Chondrocyte (in vitro differentiated cells): Measurements from ENCODE around the gene TBX21. TPM values are rescaled to one million over a fixed set of nuclear protein-coding genes. Genes with fewer than 3 reads are reported as not detected.

Source experiments
- DNase-seq: peaks from one replicate; pipeline ENCODE4 v3.0.0; 2021; ENCODE audit warnings: mixed read lengths, low spot score
- H3K27ac Mint-ChIP-seq: one replicate; pipeline ENCODE4 v1.8.0; 2021; ENCODE audit warnings: mild to moderate bottlenecking, moderate library complexity, mixed read lengths; ENCODE audit not compliant: unreplicated experiment
- H3K27me3 Mint-ChIP-seq: 2 replicates; pipeline ENCODE4 v1.8.0; 2021; ENCODE audit warnings: low read depth, mixed read lengths
- H3K36me3 Mint-ChIP-seq: 2 replicates; pipeline ENCODE4 v1.8.0; 2021; ENCODE audit warnings: low read depth, mixed read lengths
- H3K4me1 Mint-ChIP-seq: 2 replicates; pipeline ENCODE4 v1.8.0; 2021; ENCODE audit warnings: low read depth, mild to moderate bottlenecking, mixed read lengths
- H3K4me3 Mint-ChIP-seq: one replicate; pipeline ENCODE4 v1.8.0; 2021; ENCODE audit warnings: mild to moderate bottlenecking, moderate library complexity, mixed read lengths; ENCODE audit not compliant: unreplicated experiment
- H3K9me3 Mint-ChIP-seq: 2 replicates; pipeline ENCODE4 v1.8.0; 2021; ENCODE audit warnings: low read depth, mixed read lengths
- total RNA-seq: library from RNA; stranded (reverse); gene quantifications from 3 replicates; pipeline ENCODE4 v1.2.1, GENCODE V29; 2021
- TF ChIP-seq, protein P1 (sequence below): fragments of 200-600 bp; sonication (generic); IDR thresholded peaks from 2 replicates; pipeline ENCODE4 v1.5.0; 2021; ENCODE audit warnings: antibody characterized with exemption, mild to moderate bottlenecking, moderate library complexity

Gene TBX21
- total RNA-seq, 1 donor from 2014 or later, result not detected

DNA sequence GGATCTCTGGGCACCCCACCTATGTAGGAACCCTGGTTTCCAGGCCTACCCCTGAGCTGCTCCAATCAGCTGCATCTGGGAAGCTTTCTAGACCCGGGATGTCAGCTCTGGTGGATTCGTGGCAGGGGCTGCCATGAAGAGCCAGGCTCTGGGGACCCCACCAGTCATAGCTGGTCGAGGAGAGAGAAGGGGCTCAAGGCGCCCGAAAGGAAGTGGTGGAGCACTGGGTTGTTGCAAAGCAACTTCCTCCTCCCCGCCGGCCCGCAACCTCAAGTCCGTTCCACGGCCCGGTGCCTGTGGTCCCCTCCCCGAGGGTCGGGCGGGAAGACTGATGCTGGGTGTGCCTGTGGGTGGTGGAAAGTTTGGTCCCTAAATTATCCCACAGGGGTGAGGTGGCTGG lies 28.9 kb upstream of the TBX21 start:
- Mint-ChIP-seq H3K4me3 (no peak overlapping the region), H3K27ac (no peak overlapping the region), H3K27me3 (no peaks in the 10 kb centered on the region), H3K9me3 (no peaks in the 10 kb centered on the region), H3K36me3 (peaks cover 14% of the 10 kb centered on the region), H3K4me1 (peaks cover 8% of the 10 kb centered on the region)
- TF ChIP-seq, protein P1, sequence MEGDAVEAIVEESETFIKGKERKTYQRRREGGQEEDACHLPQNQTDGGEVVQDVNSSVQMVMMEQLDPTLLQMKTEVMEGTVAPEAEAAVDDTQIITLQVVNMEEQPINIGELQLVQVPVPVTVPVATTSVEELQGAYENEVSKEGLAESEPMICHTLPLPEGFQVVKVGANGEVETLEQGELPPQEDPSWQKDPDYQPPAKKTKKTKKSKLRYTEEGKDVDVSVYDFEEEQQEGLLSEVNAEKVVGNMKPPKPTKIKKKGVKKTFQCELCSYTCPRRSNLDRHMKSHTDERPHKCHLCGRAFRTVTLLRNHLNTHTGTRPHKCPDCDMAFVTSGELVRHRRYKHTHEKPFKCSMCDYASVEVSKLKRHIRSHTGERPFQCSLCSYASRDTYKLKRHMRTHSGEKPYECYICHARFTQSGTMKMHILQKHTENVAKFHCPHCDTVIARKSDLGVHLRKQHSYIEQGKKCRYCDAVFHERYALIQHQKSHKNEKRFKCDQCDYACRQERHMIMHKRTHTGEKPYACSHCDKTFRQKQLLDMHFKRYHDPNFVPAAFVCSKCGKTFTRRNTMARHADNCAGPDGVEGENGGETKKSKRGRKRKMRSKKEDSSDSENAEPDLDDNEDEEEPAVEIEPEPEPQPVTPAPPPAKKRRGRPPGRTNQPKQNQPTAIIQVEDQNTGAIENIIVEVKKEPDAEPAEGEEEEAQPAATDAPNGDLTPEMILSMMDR, result no peak
- DNase-seq, result peak; percentile 86

DNA sequence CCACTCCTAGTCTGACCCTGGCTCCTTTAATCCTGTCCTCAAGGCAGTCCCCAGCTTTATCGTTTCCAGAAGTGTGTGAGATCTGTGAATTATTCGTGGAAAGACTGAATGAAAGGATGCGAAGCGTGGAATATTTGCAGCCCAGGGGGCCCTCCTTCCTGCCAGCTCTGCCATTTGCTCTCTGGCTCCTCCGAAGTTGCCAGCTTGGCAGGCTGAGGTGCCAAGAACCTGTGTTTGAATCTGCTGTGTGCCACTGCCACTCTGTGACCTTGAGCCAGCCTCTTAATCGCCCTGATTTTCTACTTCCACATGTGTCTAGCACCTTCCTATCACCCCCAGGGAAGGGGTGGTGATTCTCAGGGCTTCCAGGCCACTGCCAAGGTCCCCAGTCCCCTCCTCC lies 28.3 kb upstream of the TBX21 start:
- TF ChIP-seq, protein P1, result no peak
- Mint-ChIP-seq H3K9me3 (no peaks in the 10 kb centered on the region), H3K4me1 (peaks cover 8% of the 10 kb centered on the region), H3K36me3 (peaks cover 13% of the 10 kb centered on the region), H3K4me3 (no peak overlapping the region), H3K27ac (no peak overlapping the region), H3K27me3 (no peaks in the 10 kb centered on the region)
- peak; percentile 43 for DNase-seq

GRCh38 chr17:47705536-47706530 lies 27.2 kb upstream of the TBX21 start:
- Mint-ChIP-seq H3K4me1 (peaks cover 8% of the 10 kb centered on the region), H3K27ac (no peak overlapping the region), H3K27me3 (no peaks in the 10 kb centered on the region), H3K4me3 (no peak overlapping the region), H3K9me3 (no peaks in the 10 kb centered on the region), H3K36me3 (peaks cover 18% of the 10 kb centered on the region)
- TF ChIP-seq, protein P1, result no peak
- DNase-seq, result no peak

GRCh38 chr17:47707056-47707804 lies 25.8 kb upstream of the TBX21 start:
- Mint-ChIP-seq H3K27ac (no peak overlapping the region), H3K36me3 (peaks cover 19% of the 10 kb centered on the region), H3K4me3 (no peak overlapping the region), H3K9me3 (no peaks in the 10 kb centered on the region), H3K27me3 (peaks cover 6% of the 10 kb centered on the region), H3K4me1 (peaks cover 8% of the 10 kb centered on the region)
- no peak for DNase-seq
- TF ChIP-seq, protein P1, result no peak

DNA sequence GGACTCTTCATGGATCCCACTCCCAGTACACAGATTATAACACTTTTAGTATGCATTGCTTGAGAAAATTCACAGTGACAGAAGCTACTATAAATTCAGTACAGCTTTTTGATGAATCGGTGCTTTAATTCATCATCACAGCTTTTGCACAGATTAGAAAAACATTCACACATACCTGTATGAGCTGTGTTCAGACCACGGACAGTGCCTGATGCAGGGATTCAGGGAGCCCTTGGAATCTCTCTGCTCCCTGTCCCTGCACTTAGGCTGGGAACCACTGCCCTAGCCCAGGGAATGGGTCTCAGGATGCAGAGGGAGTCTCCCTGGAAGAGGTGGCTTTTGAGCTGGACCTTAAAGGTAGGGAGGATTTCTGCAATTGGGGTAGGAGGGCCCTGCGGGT lies 25.2 kb upstream of the TBX21 start:
- Mint-ChIP-seq H3K36me3 (peaks cover 17% of the 10 kb centered on the region), H3K27ac (no peak overlapping the region), H3K9me3 (no peaks in the 10 kb centered on the region), H3K4me3 (no peak overlapping the region), H3K27me3 (peaks cover 8% of the 10 kb centered on the region), H3K4me1 (peaks cover 8% of the 10 kb centered on the region)
- DNase-seq, result no peak
- TF ChIP-seq, protein P1, result no peak
